Muscle layer of duodenum (tissue), 2 donors: ENCODE measurements around the gene SLC37A1.

Source experiments
- H3K27ac ChIP-seq: one replicate; pipeline ENCODE4 v1.7.0; 2013; ENCODE audit warnings: mild to moderate bottlenecking, low read length
- H3K27me3 ChIP-seq: one replicate; pipeline ENCODE4 v1.7.0; 2013; ENCODE audit warnings: low read depth, mild to moderate bottlenecking, control low read depth, low read length
- H3K36me3 ChIP-seq, 2 donors: one replicate each; pipeline ENCODE4 v1.7.0; 2013; ENCODE audit warnings: low read length in 2 of 2, control low read depth in 1 of 2, mild to moderate bottlenecking in 1 of 2; ENCODE audit not compliant: insufficient read depth in 2 of 2, control insufficient read depth in 1 of 2
- H3K4me1 ChIP-seq, 2 donors: one replicate each; pipeline ENCODE4 v1.7.0; 2013; ENCODE audit warnings: low read length in 2 of 2, mild to moderate bottlenecking in 2 of 2, control low read depth in 1 of 2, moderate library complexity in 1 of 2; ENCODE audit not compliant: insufficient read depth in 2 of 2, control insufficient read depth in 1 of 2
- H3K4me3 ChIP-seq, 2 donors: one replicate each; pipeline ENCODE4 v1.7.0; 2013; ENCODE audit warnings: low read length in 2 of 2, low read depth in 1 of 2, mild to moderate bottlenecking in 1 of 2
- H3K9me3 ChIP-seq, 2 donors: one replicate each; pipeline ENCODE4 v1.7.0; 2013; ENCODE audit warnings: low read length in 2 of 2, control low read depth in 1 of 2, mild to moderate bottlenecking in 1 of 2; ENCODE audit not compliant: control insufficient read depth in 1 of 2
- donor health status: healthy.

Gene SLC37A1

GRCh38 chr21:42522271-42522670, 8.6 kb downstream of the SLC37A1 start:
- no peak overlapping the region for H3K4me3 ChIP-seq
- no peaks in the 10 kb centered on the region for H3K27me3 ChIP-seq
- H3K9me3 ChIP-seq = no peaks in the 10 kb centered on the region
- H3K36me3 ChIP-seq = peaks cover 6 to 31% of the 10 kb centered on the region in 2 donors
- H3K4me1 ChIP-seq = peaks cover 19 to 26% of the 10 kb centered on the region in 2 donors
- H3K27ac ChIP-seq = no peak overlapping the region

GRCh38 chr21:42522771-42523170, 9.1 kb downstream of the SLC37A1 start:
- Histone ChIP-seq H3K36me3 (peaks cover 6 to 31% of the 10 kb centered on the region in 2 donors), H3K4me3 (no peak overlapping the region), H3K4me1 (peaks cover 24 to 30% of the 10 kb centered on the region in 2 donors), H3K27ac (no peak overlapping the region), H3K9me3 (no peaks in the 10 kb centered on the region), H3K27me3 (no peaks in the 10 kb centered on the region)

- Histone ChIP-seq H3K27me3 (no peaks in the 10 kb centered on the region), H3K4me3 (no peak overlapping the region), H3K9me3 (no peaks in the 10 kb centered on the region), H3K36me3 (peaks cover 6 to 33% of the 10 kb centered on the region in 2 donors), H3K27ac (no peak overlapping the region), H3K4me1 (peaks cover 25 to 34% of the 10 kb centered on the region in 2 donors)
Observed at GRCh38 chr21:42523211-42523610, 9.6 kb downstream of the SLC37A1 start.

GRCh38 chr21:42523941-42524340, 10.3 kb downstream of the SLC37A1 start:
- peaks cover 28 to 36% of the 10 kb centered on the region in 2 donors for H3K4me1 ChIP-seq
- peak overlapping the region; percentile 77 for H3K27ac ChIP-seq
- H3K36me3 ChIP-seq = peaks cover 6 to 28% of the 10 kb centered on the region in 2 donors
- H3K4me3 ChIP-seq = peak overlapping the region; percentile 27 to 53
- H3K9me3 ChIP-seq = no peaks in the 10 kb centered on the region
- H3K27me3 ChIP-seq = no peaks in the 10 kb centered on the region

- peak overlapping the region; percentile 27 to 53 for H3K4me3 ChIP-seq
- H3K36me3 ChIP-seq = peaks cover 6 to 23% of the 10 kb centered on the region in 2 donors
- peak overlapping the region; percentile 77 for H3K27ac ChIP-seq
- H3K9me3 ChIP-seq = no peaks in the 10 kb centered on the region
- H3K4me1 ChIP-seq = peaks cover 28 to 36% of the 10 kb centered on the region in 2 donors
- no peaks in the 10 kb centered on the region for H3K27me3 ChIP-seq
Observed at GRCh38 chr21:42524341-42525028, 10.8 kb downstream of the SLC37A1 start.

GRCh38 chr21:42525029-42525581, 11.5 kb downstream of the SLC37A1 start:
- Histone ChIP-seq H3K27ac (peak overlapping the region; percentile 77), H3K9me3 (no peaks in the 10 kb centered on the region), H3K4me1 (peaks cover 28 to 36% of the 10 kb centered on the region in 2 donors), H3K4me3 (peak overlapping the region; percentile 27 to 53), H3K36me3 (peaks cover 6 to 21% of the 10 kb centered on the region in 2 donors), H3K27me3 (no peaks in the 10 kb centered on the region)

GRCh38 chr21:42525676-42526378, 12.2 kb downstream of the SLC37A1 start:
- Histone ChIP-seq H3K27me3 (no peaks in the 10 kb centered on the region), H3K4me1 (peaks cover 28 to 36% of the 10 kb centered on the region in 2 donors), H3K36me3 (peaks cover 5 to 17% of the 10 kb centered on the region in 2 donors), H3K4me3 (peak overlapping the region in 1 of 2 donors; percentile 21), H3K27ac (peak overlapping the region; percentile 77), H3K9me3 (no peaks in the 10 kb centered on the region)

GRCh38 chr21:42526379-42526727, 12.7 kb downstream of the SLC37A1 start:
- H3K4me3 ChIP-seq = peak overlapping the region in 1 of 2 donors; percentile 21
- H3K27ac ChIP-seq = peak overlapping the region; percentile 77
- no peaks in the 10 kb centered on the region for H3K9me3 ChIP-seq
- H3K27me3 ChIP-seq = no peaks in the 10 kb centered on the region
- peaks cover 0 to 14% of the 10 kb centered on the region in 2 donors for H3K36me3 ChIP-seq
- peaks cover 28 to 36% of the 10 kb centered on the region in 2 donors for H3K4me1 ChIP-seq

GRCh38 chr21:42527127-42527488, 13.5 kb downstream of the SLC37A1 start:
- no peaks in the 10 kb centered on the region for H3K27me3 ChIP-seq
- no peak overlapping the region for H3K4me3 ChIP-seq
- H3K27ac ChIP-seq = peak overlapping the region; percentile 77
- H3K9me3 ChIP-seq = no peaks in the 10 kb centered on the region
- H3K36me3 ChIP-seq = peaks cover 0 to 14% of the 10 kb centered on the region in 2 donors
- H3K4me1 ChIP-seq = peaks cover 28 to 36% of the 10 kb centered on the region in 2 donors

GRCh38 chr21:42527489-42528158, 14.0 kb downstream of the SLC37A1 start:
- Histone ChIP-seq H3K27me3 (no peaks in the 10 kb centered on the region), H3K27ac (peak overlapping the region; percentile 77), H3K9me3 (no peaks in the 10 kb centered on the region), H3K4me3 (peak overlapping the region; percentile 38 to 40), H3K36me3 (peaks cover 0 to 12% of the 10 kb centered on the region in 2 donors), H3K4me1 (peaks cover 30 to 36% of the 10 kb centered on the region in 2 donors)

- H3K27ac ChIP-seq = no peak overlapping the region
- H3K27me3 ChIP-seq = no peaks in the 10 kb centered on the region
- H3K9me3 ChIP-seq = no peaks in the 10 kb centered on the region
- H3K4me1 ChIP-seq = peaks cover 31 to 34% of the 10 kb centered on the region in 2 donors
- H3K4me3 ChIP-seq = no peak overlapping the region
- peaks cover 5 to 10% of the 10 kb centered on the region in 2 donors for H3K36me3 ChIP-seq
Observed at GRCh38 chr21:42530167-42530518, 16.5 kb downstream of the SLC37A1 start.
